Stomach smooth muscle (tissue), 2 donors: ENCODE results near the gene HMGN4.

Source experiments
- H3K27ac ChIP-seq: one replicate; pipeline ENCODE4 v1.7.0; 2013; ENCODE audit warnings: mild to moderate bottlenecking, low read length, inconsistent platforms
- H3K27me3 ChIP-seq, 2 donors: one replicate each; pipeline ENCODE4 v1.7.0; 2013; ENCODE audit warnings: low read length in 2 of 2; ENCODE audit not compliant: insufficient read depth in 2 of 2, control insufficient read depth in 1 of 2
- H3K36me3 ChIP-seq, 2 donors: one replicate each; pipeline ENCODE4 v1.7.0; 2013; ENCODE audit warnings: low read length in 2 of 2; ENCODE audit not compliant: control insufficient read depth in 2 of 2, insufficient read depth in 2 of 2
- H3K4me1 ChIP-seq: one replicate; pipeline ENCODE4 v1.7.0; 2013; ENCODE audit warnings: low read length; ENCODE audit not compliant: control insufficient read depth, insufficient read depth
- H3K4me3 ChIP-seq, 2 donors: one replicate each; pipeline ENCODE4 v1.7.0; 2013; ENCODE audit warnings: low read length in 2 of 2
- H3K9ac ChIP-seq, 2 donors: one replicate each; pipeline ENCODE4 v1.7.0; 2013; ENCODE audit warnings: low read length in 2 of 2, mild to moderate bottlenecking in 1 of 2
- H3K9me3 ChIP-seq, 2 donors: one replicate each; pipeline ENCODE4 v1.7.0; 2013; ENCODE audit warnings: low read length in 2 of 2; ENCODE audit not compliant: control insufficient read depth in 2 of 2
- donor health status: healthy.
- donor health status: Pancreatic carcinoma.

The HMGN4 gene

DNA sequence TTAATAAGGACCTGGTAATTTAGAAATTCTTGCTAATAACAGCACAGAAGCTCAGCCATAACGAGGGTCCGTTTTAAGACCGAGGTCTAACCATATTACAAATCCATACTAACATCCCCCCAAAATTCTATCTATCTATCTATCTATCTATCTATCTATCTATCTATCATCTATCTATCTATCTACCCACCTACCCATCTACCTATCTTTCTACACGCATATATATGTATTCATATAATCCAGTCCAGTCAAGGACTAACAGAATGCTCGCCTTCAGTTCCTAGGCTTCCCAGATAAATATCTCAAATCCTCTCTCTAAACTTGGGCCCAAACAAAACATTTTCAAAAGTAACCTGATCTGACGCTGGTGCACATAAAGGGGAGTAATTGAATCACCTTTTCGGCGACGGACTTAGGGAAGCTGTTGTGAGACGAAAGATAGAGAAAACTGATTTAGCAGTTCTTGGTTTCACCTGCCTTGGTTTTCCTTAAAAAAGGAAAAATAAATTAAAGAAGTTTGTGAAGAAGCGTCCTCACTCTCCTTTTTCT lies 14.5 kb downstream of the HMGN4 start:
- no peak overlapping the region for H3K27ac ChIP-seq
- H3K4me3 ChIP-seq: peak overlapping the region; percentile 82 to 86
- H3K9ac ChIP-seq: peak overlapping the region in 1 of 2 donors; percentile 21

GRCh38 chr6:26553264-26553634 lies 15.1 kb downstream of the HMGN4 start:
- H3K4me1 ChIP-seq: peaks cover 7% of the 10 kb centered on the region
- peak overlapping the region; percentile 82 to 86 for H3K4me3 ChIP-seq
- no peaks in the 10 kb centered on the region for H3K9me3 ChIP-seq
- peak overlapping the region; percentile 21 to 65 for H3K9ac ChIP-seq
- H3K36me3 ChIP-seq: no peaks in the 10 kb centered on the region
- no peaks in the 10 kb centered on the region for H3K27me3 ChIP-seq
- H3K27ac ChIP-seq: peak overlapping the region; percentile 64

More for the DNA sequence above, 14.5 kb downstream of the HMGN4 start:
- H3K36me3 ChIP-seq: no peaks in the 10 kb centered on the region
- H3K4me1 ChIP-seq: peaks cover 7% of the 10 kb centered on the region
- no peaks in the 10 kb centered on the region for H3K9me3 ChIP-seq
- no peaks in the 10 kb centered on the region for H3K27me3 ChIP-seq

DNA sequence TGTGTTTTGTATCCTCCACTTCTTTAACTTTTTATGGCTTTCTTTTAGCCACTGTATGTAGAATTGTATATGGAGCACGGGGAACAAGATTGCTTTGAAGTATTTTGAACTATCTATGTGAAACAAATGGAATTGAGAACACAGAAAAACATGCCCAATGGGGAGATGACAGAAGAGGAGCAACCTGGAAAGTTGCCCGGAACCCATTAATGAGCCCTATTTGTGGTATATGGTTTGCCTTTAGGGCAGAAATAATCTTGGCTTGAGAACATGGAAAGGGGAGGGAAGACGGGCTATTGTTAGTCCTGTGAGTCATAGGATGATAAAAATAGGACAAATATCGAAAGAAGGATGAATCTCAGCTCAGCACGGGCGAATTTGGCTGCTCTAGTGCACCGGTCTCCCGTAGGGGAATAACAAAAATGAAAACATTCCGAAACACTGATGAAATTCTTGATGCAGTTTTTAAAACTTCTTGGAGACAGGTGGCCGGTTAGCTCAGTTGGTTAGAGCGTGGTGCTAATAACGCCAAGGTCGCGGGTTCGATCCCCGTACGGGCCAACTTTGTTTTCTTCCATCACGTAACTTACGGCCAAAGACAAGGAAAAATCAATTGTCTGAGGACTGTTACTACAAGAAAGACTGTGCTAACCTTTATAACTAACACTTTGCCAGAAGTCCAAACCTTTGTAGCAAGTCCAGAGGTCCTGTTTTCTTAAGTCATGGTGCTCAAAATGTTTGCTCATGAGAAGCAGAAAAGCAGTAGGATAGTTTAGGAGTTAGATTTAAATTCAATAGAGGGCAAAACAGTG lies 15.7 kb downstream of the HMGN4 start:
- Histone ChIP-seq H3K9me3 (no peaks in the 10 kb centered on the region), H3K4me1 (peaks cover 7% of the 10 kb centered on the region), H3K4me3 (peak overlapping the region; percentile 82 to 86), H3K36me3 (no peaks in the 10 kb centered on the region), H3K27ac (peak overlapping the region; percentile 64), H3K27me3 (no peaks in the 10 kb centered on the region), H3K9ac (peak overlapping the region; percentile 62 to 65)

- H3K9ac ChIP-seq: no peak overlapping the region
- no peak overlapping the region for H3K27ac ChIP-seq
Observed at GRCh38 chr6:26554447-26554696, 16.2 kb downstream of the HMGN4 start.

DNA sequence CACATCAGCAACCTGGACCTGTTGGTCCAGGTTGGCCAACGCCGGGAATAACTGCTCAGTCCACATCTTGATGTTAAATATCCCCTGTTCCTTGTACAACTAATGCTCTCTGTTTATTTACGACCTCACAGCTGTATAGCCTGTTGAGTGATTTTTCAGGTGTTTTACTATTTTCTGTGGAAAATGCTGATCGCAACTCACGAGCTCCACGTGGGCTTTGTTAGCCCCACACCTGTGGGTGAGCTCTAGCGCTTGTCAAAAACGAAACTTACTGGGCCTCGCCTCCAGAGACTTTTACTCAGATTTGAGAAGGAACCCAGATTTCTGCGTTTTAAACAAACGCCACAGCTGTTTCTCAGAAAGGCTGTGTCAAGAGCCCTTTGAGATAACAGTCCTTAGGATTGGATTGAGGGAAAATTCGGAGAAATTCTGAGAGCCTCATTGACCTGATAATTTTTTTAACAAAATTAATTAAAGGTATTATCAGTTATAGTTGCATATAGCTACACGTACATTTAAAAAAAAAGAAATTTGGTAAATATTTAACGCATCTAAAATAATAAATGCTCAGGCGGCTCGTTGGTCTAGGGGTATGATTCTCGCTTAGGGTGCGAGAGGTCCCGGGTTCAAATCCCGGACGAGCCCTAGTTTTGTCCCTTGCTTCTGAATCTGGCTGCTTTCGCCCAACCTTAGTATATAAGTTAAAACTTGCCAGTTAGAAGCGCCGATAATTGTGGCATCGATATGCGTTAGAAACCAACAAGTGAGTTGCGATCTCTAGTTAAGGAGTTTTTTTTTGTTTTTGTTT lies 16.7 kb downstream of the HMGN4 start:
- Histone ChIP-seq H3K27me3 (no peaks in the 10 kb centered on the region), H3K9me3 (no peaks in the 10 kb centered on the region), H3K27ac (no peak overlapping the region), H3K4me1 (peaks cover 7% of the 10 kb centered on the region), H3K36me3 (no peaks in the 10 kb centered on the region), H3K4me3 (peak overlapping the region; percentile 1 to 44), H3K9ac (no peak overlapping the region)

More at GRCh38 chr6:26554447-26554696, 16.2 kb downstream of the HMGN4 start:
- H3K36me3 ChIP-seq: no peaks in the 10 kb centered on the region
- peak overlapping the region; percentile 1 to 86 for H3K4me3 ChIP-seq
- H3K4me1 ChIP-seq: peaks cover 7% of the 10 kb centered on the region
- no peaks in the 10 kb centered on the region for H3K27me3 ChIP-seq
- H3K9me3 ChIP-seq: no peaks in the 10 kb centered on the region

DNA sequence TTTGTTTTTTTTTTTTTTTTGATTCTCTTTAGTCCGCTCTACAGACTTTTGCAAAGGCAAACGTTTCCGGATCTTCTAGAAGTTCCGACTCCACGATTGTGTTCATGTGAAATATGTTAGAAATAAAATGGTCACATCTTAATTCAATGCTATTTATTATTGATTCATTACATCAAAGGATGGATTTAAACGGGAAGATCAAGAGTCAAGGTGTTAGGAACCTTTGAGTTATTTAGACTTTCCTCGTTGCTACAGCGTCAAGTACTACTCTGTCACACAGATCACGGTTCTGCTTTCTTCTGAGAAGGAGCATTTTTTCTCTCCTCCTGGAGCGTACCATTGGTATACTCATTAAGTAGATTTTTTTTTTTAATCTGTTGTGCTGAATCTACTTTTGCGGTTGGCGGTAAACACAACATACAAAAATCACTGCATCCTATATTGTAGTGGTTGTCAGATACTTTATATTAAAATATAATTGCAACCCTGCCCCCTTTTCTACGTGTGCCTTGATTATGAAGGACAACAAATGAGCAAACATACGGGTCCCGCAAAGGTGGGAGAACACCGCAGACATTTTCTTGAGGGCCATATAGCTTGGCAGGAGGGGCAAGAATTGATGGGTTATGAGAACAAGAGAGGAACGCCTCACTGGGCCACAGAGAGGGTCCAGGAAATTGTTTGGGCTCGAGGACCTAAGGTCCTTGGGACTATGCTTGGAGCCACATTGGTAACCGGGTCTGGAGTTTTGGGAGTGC lies 17.5 kb downstream of the HMGN4 start:
- H3K27ac ChIP-seq: no peak overlapping the region
- no peak overlapping the region for H3K9ac ChIP-seq
- H3K36me3 ChIP-seq: no peaks in the 10 kb centered on the region
- H3K9me3 ChIP-seq: no peaks in the 10 kb centered on the region
- no peak overlapping the region for H3K4me3 ChIP-seq
- H3K27me3 ChIP-seq: no peaks in the 10 kb centered on the region
- peaks cover 3% of the 10 kb centered on the region for H3K4me1 ChIP-seq

GRCh38 chr6:26556263-26557070 lies 18.3 kb downstream of the HMGN4 start:
- Histone ChIP-seq H3K4me1 (peaks cover 3% of the 10 kb centered on the region), H3K4me3 (no peak overlapping the region), H3K27ac (peak overlapping the region; percentile 18), H3K9me3 (no peaks in the 10 kb centered on the region), H3K36me3 (no peaks in the 10 kb centered on the region), H3K9ac (no peak overlapping the region), H3K27me3 (no peaks in the 10 kb centered on the region)

- no peak overlapping the region for H3K4me3 ChIP-seq
- no peaks in the 10 kb centered on the region for H3K27me3 ChIP-seq
- no peaks in the 10 kb centered on the region for H3K9me3 ChIP-seq
- H3K36me3 ChIP-seq: no peaks in the 10 kb centered on the region
- no peaks in the 10 kb centered on the region for H3K4me1 ChIP-seq
- no peak overlapping the region for H3K9ac ChIP-seq
- H3K27ac ChIP-seq: no peak overlapping the region
Observed at GRCh38 chr6:26561533-26562466, 23.6 kb downstream of the HMGN4 start.

- Histone ChIP-seq H3K9ac (no peak overlapping the region), H3K36me3 (no peaks in the 10 kb centered on the region), H3K9me3 (no peaks in the 10 kb centered on the region), H3K4me1 (no peaks in the 10 kb centered on the region), H3K27ac (no peak overlapping the region), H3K27me3 (no peaks in the 10 kb centered on the region), H3K4me3 (no peak overlapping the region)
Observed at GRCh38 chr6:26563488-26563887, 25.3 kb downstream of the HMGN4 start.
